ENCODE data around the gene SRRM2.

SRRM2 gene

GRCh38 chr16:2809149-2809760 lies 56.8 kb downstream of the SRRM2 start:
- Histone ChIP-seq H3K27me3 (ENCODE audit: insufficient read depth, poor library complexity, severe bottlenecking) (no peaks in the 10 kb centered on the region), H3K4me3 (replicated peaks; ENCODE audit: insufficient read depth, low read length) (no peak overlapping the region), H3K27ac (replicated peaks) (no peak overlapping the region)
- TF ChIP-seq GABPA (IDR thresholded peaks at IDR 0.05; ENCODE audit: low read depth) (no peak), CTCF (IDR thresholded peaks at IDR 0.05; ENCODE audit: insufficient read depth, low read length) (no peak), REST (IDR thresholded peaks at IDR 0.05; ENCODE audit: insufficient replicate concordance, low read depth) (no peak), SPI1 (IDR thresholded peaks at IDR 0.05; ENCODE audit: borderline replicate concordance, low read depth) (no peak), POLR2AphosphoS5 (IDR thresholded peaks at IDR 0.05; ENCODE audit: low read depth) (no peak)
- DNase-seq (ENCODE audit: low read depth in 1 of 2, low spot score in 1 of 2) = no peak

GRCh38 chr16:2810651-2811050 lies 58.2 kb downstream of the SRRM2 start:
- no peak for DNase-seq (ENCODE audit: low read depth in 1 of 2, low spot score in 1 of 2)
- Histone ChIP-seq H3K27ac (replicated peaks) (no peak overlapping the region), H3K27me3 (ENCODE audit: insufficient read depth, poor library complexity, severe bottlenecking) (no peaks in the 10 kb centered on the region), H3K4me3 (replicated peaks; ENCODE audit: insufficient read depth, low read length) (no peak overlapping the region)
- TF ChIP-seq CTCF (IDR thresholded peaks at IDR 0.05; ENCODE audit: insufficient read depth, low read length) (no peak), SPI1 (IDR thresholded peaks at IDR 0.05; ENCODE audit: borderline replicate concordance, low read depth) (no peak), POLR2AphosphoS5 (IDR thresholded peaks at IDR 0.05; ENCODE audit: low read depth) (no peak), REST (IDR thresholded peaks at IDR 0.05; ENCODE audit: insufficient replicate concordance, low read depth) (no peak), GABPA (IDR thresholded peaks at IDR 0.05; ENCODE audit: low read depth) (no peak)

GRCh38 chr16:2811703-2812471 lies 59.4 kb downstream of the SRRM2 start:
- Histone ChIP-seq H3K27me3 (ENCODE audit: insufficient read depth, poor library complexity, severe bottlenecking) (no peaks in the 10 kb centered on the region), H3K27ac (replicated peaks) (no peak overlapping the region), H3K4me3 (replicated peaks; ENCODE audit: insufficient read depth, low read length) (no peak overlapping the region)
- no peak for DNase-seq (ENCODE audit: low read depth in 1 of 2, low spot score in 1 of 2)
- TF ChIP-seq REST (IDR thresholded peaks at IDR 0.05; ENCODE audit: insufficient replicate concordance, low read depth) = no peak
